B cell (primary cell): ENCODE data around the gene PARVA. TPM values are rescaled to one million over a fixed set of nuclear protein-coding genes. Genes with fewer than 3 reads are reported as not detected.

Source experiments
- ATAC-seq: fragments of 200-7000 bp; cut with Tn5 transposase; one replicate; pipeline ENCODE4 v1.10.0; 2021; ENCODE audit warnings: low read depth, mild to moderate bottlenecking, moderate number of reproducible peaks, moderate library complexity
- CTCF ChIA-PET: fragments of 350-600 bp; sonication (Branson Sonifier 250); formaldehyde crosslinking; loops from one replicate; lab custom pipeline; 2021; ENCODE audit warnings: antibody characterized with exemption, inconsistent platforms; lab: Charles Lee
- POLR2A ChIA-PET: fragments of 350-600 bp; sonication (Branson Sonifier 250); formaldehyde crosslinking; loops from one replicate; lab custom pipeline; 2021; ENCODE audit warnings: antibody characterized with exemption; lab: Charles Lee
- DNase-seq: peaks from one replicate; pipeline ENCODE4 v3.0.0; 2013
- H2AFZ ChIP-seq: 2 replicates; pipeline ENCODE4 v1.6.1; 2012; ENCODE audit warnings: mild to moderate bottlenecking, low read depth, low read length; ENCODE audit not compliant: insufficient read depth, poor library complexity, severe bottlenecking
- H3K27ac ChIP-seq, 2 donors: 1 replicate in 1 of 2; 2 replicates in 1 of 2; pipeline ENCODE4 v1.5.1; 2012 to 2013; ENCODE audit warnings: low read length in 2 of 2, mild to moderate bottlenecking in 2 of 2, moderate library complexity in 1 of 2
- H3K27me3 ChIP-seq, 4 experiments: fragments of 200-600 bp in 1 of 4; sonication (generic) in 1 of 4; replicated peaks in 1 of 4; 1 replicate in 2 of 4; 2 replicates in 2 of 4; pipeline versions ENCODE4 v1.6.1 to v1.7.0; 2013 to 2016; ENCODE audit warnings: low read length in 3 of 4, mild to moderate bottlenecking in 2 of 4, mixed read lengths in 1 of 4, moderate library complexity in 1 of 4; ENCODE audit not compliant: insufficient read depth in 4 of 4, control insufficient read depth in 3 of 4; ENCODE audit errors: control extremely low read depth in 1 of 4
- H3K36me3 ChIP-seq, 2 experiments: replicated peaks in 1 of 2; 1 replicate in 1 of 2; 2 replicates in 1 of 2; pipeline versions ENCODE4 v1.6.1 to v1.7.1; 2013; ENCODE audit warnings: low read length in 1 of 2; ENCODE audit not compliant: insufficient read depth in 2 of 2, control insufficient read depth in 1 of 2; ENCODE audit errors: control extremely low read depth in 1 of 2, extremely low read depth in 1 of 2
- H3K4me1 ChIP-seq, 2 donors: fragments of 200-600 bp in 1 of 2; sonication (generic) in 1 of 2; 1 replicate in 1 of 2; 2 replicates in 1 of 2; pipeline versions ENCODE4 v1.5.1 to v1.6.1; 2013 to 2017; ENCODE audit warnings: low read length in 2 of 2; ENCODE audit not compliant: control insufficient read depth in 2 of 2, insufficient read depth in 2 of 2
- H3K4me2 ChIP-seq: replicated peaks from 2 replicates; pipeline ENCODE3; 2012; ENCODE audit warnings: mild to moderate bottlenecking, low read depth, low read length; ENCODE audit not compliant: poor library complexity, severe bottlenecking
- H3K4me3 ChIP-seq, 5 experiments: fragments of 200-600 bp in 1 of 5; sonication (generic) in 1 of 5; 1 replicate in 3 of 5; 2 replicates in 2 of 5; pipeline versions ENCODE4 v1.5.1 to v1.7.0; 2011 to 2016; ENCODE audit warnings: low read length in 4 of 5, mild to moderate bottlenecking in 4 of 5, low read depth in 2 of 5, control low read depth in 1 of 5, moderate library complexity in 1 of 5; ENCODE audit not compliant: insufficient read depth in 1 of 5; ENCODE audit errors: control extremely low read depth in 1 of 5, extremely low read depth in 1 of 5
- H3K79me2 ChIP-seq: fragments of 200-600 bp; sonication (generic); one replicate; pipeline ENCODE4 v1.6.0; 2016; ENCODE audit warnings: low read length; ENCODE audit not compliant: control insufficient read depth, insufficient read depth
- H3K9ac ChIP-seq: fragments of 200-600 bp; sonication (generic); 2 replicates; pipeline ENCODE4 v1.6.1; 2017; ENCODE audit warnings: mild to moderate bottlenecking, low read length, moderate library complexity
- H3K9me3 ChIP-seq, 3 donors: one replicate each; pipeline versions ENCODE4 v1.6.1 to v1.7.1; 2013; ENCODE audit warnings: low read length in 2 of 3; ENCODE audit not compliant: control insufficient read depth in 2 of 3, insufficient read depth in 1 of 3; ENCODE audit errors: control extremely low read depth in 1 of 3
- H4K20me1 ChIP-seq: 2 replicates; pipeline ENCODE4 v1.6.0; 2012; ENCODE audit warnings: mild to moderate bottlenecking, low read length; ENCODE audit not compliant: insufficient read depth, control insufficient read depth, poor library complexity, severe bottlenecking
- H3K27ac Mint-ChIP-seq: one replicate; pipeline ENCODE4 v1.8.0; 2021; ENCODE audit warnings: mixed read lengths
- H3K27me3 Mint-ChIP-seq: one replicate; pipeline ENCODE4 v1.8.0; 2021; ENCODE audit warnings: mixed read lengths
- H3K4me1 Mint-ChIP-seq: one replicate; pipeline ENCODE4 v1.8.0; 2021; ENCODE audit warnings: mixed read lengths
- H3K4me3 Mint-ChIP-seq: one replicate; pipeline ENCODE4 v1.8.0; 2021; ENCODE audit warnings: mixed read lengths
- H3K9me3 Mint-ChIP-seq: one replicate; pipeline ENCODE4 v1.8.0; 2022; ENCODE audit warnings: mixed read lengths; ENCODE audit not compliant: insufficient read depth
- CTCF ChIP-seq: fragments of 200-600 bp; IDR thresholded peaks from one replicate; pipeline ENCODE4 v1.8.0; 2022; ENCODE audit warnings: antibody characterized with exemption, mild to moderate bottlenecking
- EZH2 ChIP-seq: IDR thresholded peaks from 2 replicates; pipeline ENCODE4 v1.6.1; 2012; ENCODE audit warnings: borderline replicate concordance, low read depth, mild to moderate bottlenecking, moderate library complexity, low read length; ENCODE audit not compliant: insufficient read depth, poor library complexity, severe bottlenecking
- WGBS: methylation state at CpG from one replicate; pipeline ENCODE4 v1.1.5; 2013; ENCODE audit warnings: missing lambda C conversion rate; ENCODE audit not compliant: insufficient coverage; 5-methylcytosine and 5-hydroxymethylcytosine counted together
- intact Hi-C: fragments of 100-400 bp; cut with micrococcal nuclease; formaldehyde crosslinking; loops from one replicate; pipeline ENCODE4 v1.10.0; 2022
- polyA plus RNA-seq: library from polyadenylated mRNA; depleted of rRNA; stranded (reverse); fragments of >200 nt; gene quantifications from 2 replicates; pipeline ENCODE4 v1.2.3, GENCODE V29; 2012
- total RNA-seq, 2 donors: library from RNA; stranded (reverse); fragments of 120-200 nt in 1 of 2; gene quantifications; 1 replicate in 1 of 2; 2 replicates in 1 of 2; pipeline versions ENCODE4 v1.2.3 to v1.2.4, GENCODE V29; 2013 to 2022

PARVA gene
- total and polyA plus RNA-seq, 2 donors (not counting 1 experiment from before 2014, with no cell fraction given): not detected

- no peak overlapping the region for H3K4me2 ChIP-seq
- intact Hi-C loops: no loop called here
- Mint-ChIP-seq H3K9me3 (no peaks in the 10 kb centered on the region), H3K4me3 (no peak overlapping the region), H3K4me1 (no peaks in the 10 kb centered on the region), H3K27me3 (peaks cover 12% of the 10 kb centered on the region), H3K27ac (no peak overlapping the region)
- DNase-seq (no peak), ATAC-seq (no peak)
- H3K36me3 ChIP-seq: no peaks in the 10 kb centered on the region
- no peaks in the 10 kb centered on the region for H3K9me3 ChIP-seq
- H3K4me1 ChIP-seq: no peaks in the 10 kb centered on the region
- ChIA-PET CTCF (no interaction called here), POLR2A (no interaction called here)
- H3K27me3 ChIP-seq: no peaks in the 10 kb centered on the region
- H3K27ac ChIP-seq: no peak overlapping the region
- H4K20me1 ChIP-seq: no peaks in the 10 kb centered on the region
- H3K79me2 ChIP-seq: no peaks in the 10 kb centered on the region
- no peak overlapping the region for H3K9ac ChIP-seq
- no peak overlapping the region for H3K4me3 ChIP-seq
- TF ChIP-seq CTCF (no peak), EZH2 (no peak)
- 98% methylated on average over 13 of the region's 16 CpGs for WGBS
- no peak overlapping the region for H2AFZ ChIP-seq
Measured at GRCh38 chr11:12433571-12434324, 56.4 kb downstream of the PARVA start.

GRCh38 chr11:12434325-12434654 is 56.9 kb downstream of the PARVA start:
- H3K4me2 ChIP-seq: no peak overlapping the region

More at GRCh38 chr11:12434325-12434654, 56.9 kb downstream of the PARVA start:
- peaks cover 12% of the 10 kb centered on the region for H3K27me3 Mint-ChIP-seq
- no peaks in the 10 kb centered on the region for H3K9me3 Mint-ChIP-seq
- Histone ChIP-seq H3K36me3 (no peaks in the 10 kb centered on the region), H2AFZ (no peak overlapping the region), H3K4me3 (no peak overlapping the region), H4K20me1 (no peaks in the 10 kb centered on the region), H3K27me3 (no peaks in the 10 kb centered on the region), H3K9me3 (no peaks in the 10 kb centered on the region), H3K27ac (no peak overlapping the region), H3K4me1 (no peaks in the 10 kb centered on the region), H3K79me2 (no peaks in the 10 kb centered on the region), H3K9ac (no peak overlapping the region)
- no peaks in the 10 kb centered on the region for H3K4me1 Mint-ChIP-seq
- TF ChIP-seq EZH2: no peak
- TF ChIP-seq CTCF: no peak
- no peak overlapping the region for H3K4me3 Mint-ChIP-seq
- no peak for ATAC-seq
- no peak overlapping the region for H3K27ac Mint-ChIP-seq
- WGBS: 93% methylated on average over 4 of the region's 4 CpGs
- no peak for DNase-seq
- intact Hi-C loops: no loop called here
- ChIA-PET POLR2A (no interaction called here), CTCF (no interaction called here)
